Kidney epithelial cell (primary cell): ENCODE measurements around the gene KIRREL3. TPM values are rescaled to one million over a fixed set of nuclear protein-coding genes. Genes with fewer than 3 reads are reported as not detected.

ENCODE experiments used
- DNase-seq: peaks from one replicate; pipeline ENCODE4 v3.0.0-alpha.2; 2010; ENCODE audit warnings: low read depth
- H3K27me3 ChIP-seq: 2 replicates; pipeline ENCODE4 v1.6.0; 2011; ENCODE audit warnings: low read length; ENCODE audit not compliant: control insufficient read depth, insufficient read depth
- H3K36me3 ChIP-seq: 2 replicates; pipeline ENCODE4 v1.5.1; 2011; ENCODE audit warnings: low read length; ENCODE audit not compliant: control insufficient read depth, insufficient read depth
- H3K4me3 ChIP-seq: 2 replicates; pipeline ENCODE4 v1.5.1; 2011; ENCODE audit warnings: low read depth, mild to moderate bottlenecking, control low read depth, low read length
- total RNA-seq: library from RNA; depleted of rRNA; stranded (reverse); fragments of >200 nt; gene quantifications from 2 replicates; pipeline ENCODE4 v1.2.3, GENCODE V29; 2015
- TF ChIP-seq, protein P1 (sequence below): IDR thresholded peaks from 2 replicates; pipeline ENCODE4 v1.5.1; 2011; ENCODE audit warnings: mild to moderate bottlenecking, moderate library complexity, low read length, control low read depth, inconsistent platforms; ENCODE audit not compliant: insufficient read depth, poor library complexity, severe bottlenecking

The KIRREL3 gene
- total RNA-seq, 1 donor from 2014 or later, result 1.3 TPM

DNA sequence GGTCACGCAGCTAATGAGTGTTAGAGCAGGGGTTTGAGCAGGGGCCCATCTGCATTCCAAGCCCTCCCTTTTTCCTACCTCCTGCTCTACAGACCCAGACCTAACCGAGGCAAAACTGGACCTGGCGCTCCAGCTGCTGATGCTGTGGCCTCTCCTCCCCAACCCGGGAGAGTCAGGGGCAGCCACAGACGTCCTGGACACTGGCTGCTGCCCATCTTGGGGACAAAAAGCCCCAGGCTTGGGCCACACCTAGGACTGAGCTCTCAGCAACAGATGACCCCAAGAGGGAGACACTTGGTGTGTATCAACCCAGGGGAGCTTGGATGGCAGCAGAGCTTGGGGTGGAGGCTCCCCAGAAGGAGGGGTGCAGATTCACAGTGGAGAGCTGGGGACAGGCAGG, 472.5 kb downstream of the KIRREL3 start:
- Histone ChIP-seq H3K27me3 (no peaks in the 10 kb centered on the region), H3K36me3 (no peaks in the 10 kb centered on the region), H3K4me3 (no peak overlapping the region)
- DNase-seq, result no peak
- TF ChIP-seq, protein P1, sequence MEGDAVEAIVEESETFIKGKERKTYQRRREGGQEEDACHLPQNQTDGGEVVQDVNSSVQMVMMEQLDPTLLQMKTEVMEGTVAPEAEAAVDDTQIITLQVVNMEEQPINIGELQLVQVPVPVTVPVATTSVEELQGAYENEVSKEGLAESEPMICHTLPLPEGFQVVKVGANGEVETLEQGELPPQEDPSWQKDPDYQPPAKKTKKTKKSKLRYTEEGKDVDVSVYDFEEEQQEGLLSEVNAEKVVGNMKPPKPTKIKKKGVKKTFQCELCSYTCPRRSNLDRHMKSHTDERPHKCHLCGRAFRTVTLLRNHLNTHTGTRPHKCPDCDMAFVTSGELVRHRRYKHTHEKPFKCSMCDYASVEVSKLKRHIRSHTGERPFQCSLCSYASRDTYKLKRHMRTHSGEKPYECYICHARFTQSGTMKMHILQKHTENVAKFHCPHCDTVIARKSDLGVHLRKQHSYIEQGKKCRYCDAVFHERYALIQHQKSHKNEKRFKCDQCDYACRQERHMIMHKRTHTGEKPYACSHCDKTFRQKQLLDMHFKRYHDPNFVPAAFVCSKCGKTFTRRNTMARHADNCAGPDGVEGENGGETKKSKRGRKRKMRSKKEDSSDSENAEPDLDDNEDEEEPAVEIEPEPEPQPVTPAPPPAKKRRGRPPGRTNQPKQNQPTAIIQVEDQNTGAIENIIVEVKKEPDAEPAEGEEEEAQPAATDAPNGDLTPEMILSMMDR, result no peak

DNA sequence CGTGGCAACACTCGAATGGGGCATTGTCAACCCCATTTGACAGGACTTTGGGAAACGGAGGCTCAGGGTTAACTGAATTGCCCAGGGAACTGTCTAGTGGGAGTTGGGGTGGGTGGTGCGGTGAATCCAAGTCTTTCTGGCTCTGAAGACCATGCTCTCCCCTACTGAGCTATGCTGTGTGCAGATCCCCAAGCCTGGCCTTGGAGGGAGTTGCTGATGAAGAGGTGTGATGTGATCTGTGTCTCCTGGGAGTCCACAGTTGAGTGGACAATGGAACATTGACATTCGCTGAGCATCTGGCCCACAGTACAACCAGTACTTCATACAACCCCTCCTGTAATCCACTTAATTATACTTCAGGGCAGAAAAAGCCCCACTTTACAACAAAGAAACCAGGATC, 472.9 kb downstream of the KIRREL3 start:
- Histone ChIP-seq H3K36me3 (no peaks in the 10 kb centered on the region), H3K4me3 (no peak overlapping the region), H3K27me3 (no peaks in the 10 kb centered on the region)
- DNase-seq, result no peak
- TF ChIP-seq, protein P1, result no peak

DNA sequence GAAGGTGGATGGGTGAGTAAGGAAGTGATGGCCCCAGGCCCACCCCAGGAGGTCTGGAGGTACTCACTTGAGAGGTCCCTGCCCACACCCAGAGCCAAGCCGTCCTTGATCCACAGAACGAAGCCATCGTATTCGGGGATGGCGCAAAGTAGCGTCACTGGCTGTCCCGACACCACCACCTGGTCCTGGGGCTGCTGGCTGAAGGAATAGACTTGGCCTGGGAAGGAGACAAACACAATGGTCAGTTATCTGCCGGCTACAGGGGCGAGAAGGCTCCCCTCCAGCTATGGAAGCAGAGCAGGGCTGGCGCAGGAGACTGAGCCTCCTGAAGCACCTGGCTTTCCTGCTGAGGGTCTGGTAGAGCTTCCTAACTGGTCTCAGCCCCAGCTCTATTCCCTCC, 474.1 kb downstream of the KIRREL3 start:
- DNase-seq, result no peak
- Histone ChIP-seq H3K4me3 (no peak overlapping the region), H3K36me3 (no peaks in the 10 kb centered on the region), H3K27me3 (no peaks in the 10 kb centered on the region)
- TF ChIP-seq, protein P1, result no peak

DNA sequence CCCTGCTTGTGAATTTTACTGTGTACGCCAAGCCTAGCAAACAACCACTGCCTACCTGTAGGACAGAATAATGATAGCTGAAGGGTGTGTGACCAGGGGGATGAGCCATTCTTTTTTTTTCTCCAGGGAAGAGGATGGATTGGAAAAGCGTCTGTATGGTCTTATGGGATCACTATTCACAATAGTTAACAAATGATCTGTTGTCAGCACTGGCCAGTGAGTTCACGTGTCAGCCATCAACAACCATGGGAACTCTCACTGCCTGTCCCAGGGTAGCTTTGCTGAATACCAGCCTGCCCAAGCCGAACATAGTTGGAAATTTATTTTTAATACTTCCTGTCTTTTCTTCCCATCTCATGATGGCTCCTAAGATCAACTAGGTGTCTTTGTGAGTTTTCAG, 474.9 kb downstream of the KIRREL3 start:
- no peaks in the 10 kb centered on the region for H3K36me3 ChIP-seq
- TF ChIP-seq, protein P1, result no peak
- no peaks in the 10 kb centered on the region for H3K27me3 ChIP-seq
- no peak for DNase-seq
- H3K4me3 ChIP-seq, result no peak overlapping the region

DNA sequence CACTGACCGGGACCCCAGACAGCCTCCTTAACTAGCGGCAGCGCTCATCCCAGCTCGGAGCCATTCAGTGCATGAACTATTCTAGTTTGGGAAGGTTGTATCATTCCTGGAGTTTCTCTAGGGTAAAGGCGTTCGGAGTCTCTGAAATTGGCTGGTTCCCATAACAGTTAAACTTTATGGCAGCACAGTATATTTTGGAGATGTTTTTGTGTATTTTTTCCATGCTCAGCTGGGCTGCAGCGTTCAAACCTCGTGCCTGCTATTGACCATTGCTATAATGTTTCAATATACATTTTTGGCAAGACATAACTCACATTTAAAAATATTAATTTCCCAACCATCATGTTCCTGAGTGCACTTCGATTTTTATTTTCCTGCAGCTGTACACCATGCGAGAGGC, 475.4 kb downstream of the KIRREL3 start:
- Histone ChIP-seq H3K27me3 (no peaks in the 10 kb centered on the region), H3K36me3 (no peaks in the 10 kb centered on the region)

DNA sequence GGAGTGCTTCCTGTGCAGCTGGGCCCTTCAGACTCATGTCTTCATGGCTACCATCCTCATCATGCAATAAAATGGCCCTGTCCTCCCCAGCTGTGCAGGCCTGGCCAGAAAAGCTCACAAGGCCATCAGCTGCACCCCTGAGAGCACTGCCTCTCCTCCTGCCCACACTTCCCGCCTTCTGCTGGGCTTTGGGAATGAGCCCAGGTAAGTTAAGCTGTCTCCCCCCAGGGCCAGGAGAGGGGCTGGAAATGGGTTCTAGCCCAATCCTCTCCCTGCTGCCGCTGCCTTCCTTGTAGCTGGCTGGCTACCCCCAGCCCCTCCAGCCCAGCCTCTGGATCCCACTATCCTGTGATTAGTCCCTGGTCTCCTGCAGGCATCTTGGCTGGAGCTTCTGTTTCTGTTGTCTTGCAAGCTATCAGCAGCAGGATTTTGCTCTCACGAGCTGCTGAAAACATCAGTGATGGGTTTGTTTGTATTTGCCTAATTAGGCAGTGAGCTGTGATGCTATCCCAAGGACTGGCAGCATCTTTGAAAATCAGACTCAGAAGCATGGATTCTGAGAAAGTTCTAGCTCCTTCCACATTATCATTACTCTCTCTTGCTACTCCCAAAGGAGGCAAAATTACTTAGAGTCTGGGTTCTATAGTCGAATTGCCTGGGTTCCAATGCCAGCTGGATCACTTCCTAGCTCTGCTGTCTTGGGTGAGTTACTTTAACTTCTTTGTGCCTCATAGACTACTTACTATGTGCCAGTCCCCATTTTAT, 476.9 kb downstream of the KIRREL3 start:
- Histone ChIP-seq H3K36me3 (no peaks in the 10 kb centered on the region), H3K27me3 (no peaks in the 10 kb centered on the region), H3K4me3 (no peak overlapping the region)
- no peak for DNase-seq
- TF ChIP-seq, protein P1, result no peak

More for the DNA sequence above, 475.4 kb downstream of the KIRREL3 start:
- TF ChIP-seq, protein P1, result no peak
- DNase-seq, result no peak
- no peak overlapping the region for H3K4me3 ChIP-seq
